GM23338 (cell line): ENCODE measurements around the gene RFK. TPM values are rescaled to one million over a fixed set of nuclear protein-coding genes. Genes with fewer than 3 reads are reported as not detected.

Experiments used
- ATAC-seq: fragments of 200-7000 bp; cut with Tn5 transposase; 3 replicates; pipeline ENCODE4 v1.9.1; 2020
- DNase-seq: peaks from one replicate; pipeline ENCODE4 v3.0.0-alpha.2; 2015; ENCODE audit warnings: low spot score
- H2AFZ ChIP-seq: fragments of 200-600 bp; sonication (generic); 2 replicates; pipeline ENCODE4 v1.8.0; 2016; ENCODE audit warnings: antibody characterized with exemption, mild to moderate bottlenecking, moderate library complexity
- H3F3A ChIP-seq: fragments of 200-600 bp; sonication (generic); replicated peaks from 2 replicates; pipeline ENCODE4 v1.8.0; 2017; ENCODE audit warnings: antibody characterized with exemption, mixed run types, low read depth
- H3K27ac ChIP-seq: fragments of 200-600 bp; sonication (generic); 2 replicates; pipeline ENCODE4 v1.6.1; 2016; ENCODE audit warnings: low read depth
- H3K27me3 ChIP-seq: fragments of 200-600 bp; sonication (generic); 2 replicates; pipeline ENCODE4 v1.8.0; 2016; ENCODE audit warnings: mild to moderate bottlenecking, mixed run types, moderate library complexity; ENCODE audit not compliant: insufficient read depth
- H3K36me3 ChIP-seq: fragments of 200-600 bp; sonication (generic); 2 replicates; pipeline ENCODE4 v1.8.0; 2016; ENCODE audit warnings: mild to moderate bottlenecking; ENCODE audit not compliant: insufficient read depth
- H3K4me1 ChIP-seq: fragments of 200-600 bp; sonication (generic); 2 replicates; pipeline ENCODE4 v1.8.0; 2016; ENCODE audit warnings: mild to moderate bottlenecking, moderate library complexity; ENCODE audit not compliant: insufficient read depth
- H3K4me2 ChIP-seq: fragments of 200-600 bp; sonication (generic); 2 replicates; pipeline ENCODE4 v1.7.1; 2017; ENCODE audit warnings: mixed run types
- H3K4me3 ChIP-seq: fragments of 200-600 bp; sonication (generic); 2 replicates; pipeline ENCODE4 v1.6.1; 2016; ENCODE audit warnings: mixed run types
- H3K79me2 ChIP-seq: fragments of 200-600 bp; sonication (generic); replicated peaks from 2 replicates; pipeline ENCODE4 v1.8.0; 2017; ENCODE audit warnings: mild to moderate bottlenecking; ENCODE audit not compliant: insufficient read depth
- H3K9me2 ChIP-seq: fragments of 200-600 bp; sonication (generic); 2 replicates; pipeline ENCODE4 v1.8.0; 2017; ENCODE audit not compliant: insufficient read depth
- H4K20me1 ChIP-seq: fragments of 200-600 bp; sonication (generic); replicated peaks from 2 replicates; pipeline ENCODE4 v1.8.0; 2017; ENCODE audit warnings: mild to moderate bottlenecking; ENCODE audit not compliant: insufficient read depth
- H3K27ac Mint-ChIP-seq: 2 replicates; pipeline ENCODE4 v1.8.0; 2020; ENCODE audit warnings: inconsistent platforms, mild to moderate bottlenecking, moderate library complexity, mixed read lengths
- H3K27me3 Mint-ChIP-seq: 3 replicates; pipeline ENCODE4 v1.8.0; 2022; ENCODE audit warnings: low read depth, mild to moderate bottlenecking, moderate library complexity, mixed read lengths, inconsistent platforms; ENCODE audit not compliant: insufficient read depth, poor library complexity
- H3K36me3 Mint-ChIP-seq: 3 replicates; pipeline ENCODE4 v1.8.0; 2021; ENCODE audit warnings: low read depth, mild to moderate bottlenecking, inconsistent platforms, moderate library complexity, mixed read lengths
- H3K4me1 Mint-ChIP-seq: 3 replicates; pipeline ENCODE4 v1.8.0; 2020; ENCODE audit warnings: mild to moderate bottlenecking, inconsistent platforms, mixed read lengths
- H3K4me3 Mint-ChIP-seq: 3 replicates; pipeline ENCODE4 v1.8.0; 2021; ENCODE audit warnings: moderate library complexity, mild to moderate bottlenecking, inconsistent platforms, mixed read lengths
- H3K9me3 Mint-ChIP-seq: 3 replicates; pipeline ENCODE4 v1.8.0; 2020; ENCODE audit warnings: moderate library complexity, mild to moderate bottlenecking, inconsistent platforms, mixed read lengths
- CREB1 ChIP-seq: fragments of 250-450 bp; sonication (Bioruptor Pico); IDR thresholded peaks from 2 replicates; pipeline ENCODE4 v1.5.0; 2020; ENCODE audit warnings: low read depth, mild to moderate bottlenecking, moderate library complexity
- CTCF ChIP-seq, 2 experiments: fragments of 200-600 bp in 1 of 2; sonication (generic) in 1 of 2; conservative IDR thresholded peaks; 2 replicates each; pipeline versions ENCODE4 v1.5.1 to v1.6.1; 2016 to 2017; ENCODE audit warnings: antibody characterized with exemption in 2 of 2, low read depth in 2 of 2, mild to moderate bottlenecking in 2 of 2, moderate library complexity in 1 of 2
- EZH2 ChIP-seq: fragments of 200-600 bp; sonication (generic); IDR thresholded peaks from one replicate; pipeline ENCODE4 v1.8.0; 2017; ENCODE audit warnings: antibody characterized with exemption, mild to moderate bottlenecking, low read depth; ENCODE audit not compliant: unreplicated experiment
- EZH2phosphoT487 ChIP-seq: fragments of 200-600 bp; sonication (generic); IDR thresholded peaks from one replicate; pipeline ENCODE4 v1.8.1; 2018; ENCODE audit warnings: antibody characterized with exemption; ENCODE audit not compliant: unreplicated experiment
- JUNB ChIP-seq: IDR thresholded peaks from one replicate; pipeline ENCODE4 v1.6.1; 2016; ENCODE audit warnings: antibody characterized with exemption; ENCODE audit not compliant: unreplicated experiment
- NANOG ChIP-seq: IDR thresholded peaks from 2 replicates; pipeline ENCODE4 v1.6.1; 2016; ENCODE audit warnings: antibody characterized with exemption, borderline replicate concordance
- POLR2AphosphoS5 ChIP-seq: IDR thresholded peaks from 2 replicates; pipeline ENCODE4 v1.6.1; 2016; ENCODE audit warnings: antibody characterized with exemption, low read depth
- REST ChIP-seq: IDR thresholded peaks from one replicate; pipeline ENCODE4 v1.6.1; 2018; ENCODE audit warnings: antibody characterized with exemption; ENCODE audit not compliant: unreplicated experiment
- STAT1 ChIP-seq: IDR thresholded peaks from one replicate; pipeline ENCODE4 v1.6.1; 2016; ENCODE audit warnings: antibody characterized with exemption; ENCODE audit not compliant: unreplicated experiment
- ZNF114 ChIP-seq: fragments of 250-450 bp; sonication (Bioruptor Pico); IDR thresholded peaks from 2 replicates; pipeline ENCODE4 v1.5.0; 2020; ENCODE audit warnings: mild to moderate bottlenecking, moderate library complexity
- ZNF331 ChIP-seq: fragments of 250-450 bp; sonication (Bioruptor Pico); IDR thresholded peaks from 2 replicates; pipeline ENCODE4 v1.5.0; 2020; ENCODE audit warnings: low read depth, mild to moderate bottlenecking, moderate library complexity
- ZNF462 ChIP-seq: fragments of 250-450 bp; sonication (Bioruptor Pico); IDR thresholded peaks from 2 replicates; pipeline ENCODE4 v1.5.0; 2020; ENCODE audit warnings: mild to moderate bottlenecking, moderate library complexity
- polyA plus RNA-seq: library from polyadenylated mRNA; unstranded; fragments of >200 nt; fragmentation: Nextera tagmentation; extraction: Ambion mirVana; gene quantifications from 2 replicates; pipeline ENCODE4 v1.2.1, GENCODE V29; 2016
- total RNA-seq: library from RNA; depleted of rRNA; stranded (reverse); fragments of >200 nt; shearing (Covaris generic); gene quantifications from 2 replicates; pipeline ENCODE4 v1.2.3, GENCODE V29; 2014

The RFK gene
- total and polyA plus RNA-seq, 2 experiments from 2014 or later: 15.2 to 15.4 TPM

GRCh38 chr9:76369583-76369982 is 24.6 kb downstream of the RFK start:
- Histone ChIP-seq H3K4me2 (no peak overlapping the region), H4K20me1 (no peaks in the 10 kb centered on the region), H3K36me3 (no peaks in the 10 kb centered on the region), H3K9me2 (no peaks in the 10 kb centered on the region), H3K4me1 (peaks cover under 1% of the 10 kb centered on the region; the same call in 1 of the 2 replicates), H3K27ac (no peak overlapping the region), H3K4me3 (no peak overlapping the region), H3K27me3 (no peaks in the 10 kb centered on the region), H2AFZ (no peak overlapping the region), H3F3A (no peaks in the 10 kb centered on the region), H3K79me2 (no peaks in the 10 kb centered on the region)
- Mint-ChIP-seq H3K27me3 (peaks cover 1% of the 10 kb centered on the region), H3K4me3 (no peak overlapping the region), H3K9me3 (no peaks in the 10 kb centered on the region), H3K4me1 (peaks cover 6% of the 10 kb centered on the region; the same call in 2 of the 3 replicates), H3K36me3 (0 out of 3 replicates have a peak, but pooled peaks cover 3% of the 10 kb centered on the region), H3K27ac (no peak overlapping the region)
- ATAC-seq: no peak
- peak; percentile 5 for DNase-seq
- TF ChIP-seq STAT1 (no peak), POLR2AphosphoS5 (no peak), ZNF462 (CRISPR knock-in tag) (no peak), REST (no peak), ZNF331 (CRISPR knock-in tag) (no peak), CREB1 (no peak), JUNB (no peak), EZH2 (no peak), EZH2phosphoT487 (no peak), CTCF (conservative IDR thresholded peaks at IDR 0.05; ENCODE audit: low read depth in 2 of 2) (no peak), ZNF114 (CRISPR knock-in tag) (no peak), NANOG (no peak)
